Measurements from ENCODE around the gene C11orf97.

C11orf97 gene

DNA sequence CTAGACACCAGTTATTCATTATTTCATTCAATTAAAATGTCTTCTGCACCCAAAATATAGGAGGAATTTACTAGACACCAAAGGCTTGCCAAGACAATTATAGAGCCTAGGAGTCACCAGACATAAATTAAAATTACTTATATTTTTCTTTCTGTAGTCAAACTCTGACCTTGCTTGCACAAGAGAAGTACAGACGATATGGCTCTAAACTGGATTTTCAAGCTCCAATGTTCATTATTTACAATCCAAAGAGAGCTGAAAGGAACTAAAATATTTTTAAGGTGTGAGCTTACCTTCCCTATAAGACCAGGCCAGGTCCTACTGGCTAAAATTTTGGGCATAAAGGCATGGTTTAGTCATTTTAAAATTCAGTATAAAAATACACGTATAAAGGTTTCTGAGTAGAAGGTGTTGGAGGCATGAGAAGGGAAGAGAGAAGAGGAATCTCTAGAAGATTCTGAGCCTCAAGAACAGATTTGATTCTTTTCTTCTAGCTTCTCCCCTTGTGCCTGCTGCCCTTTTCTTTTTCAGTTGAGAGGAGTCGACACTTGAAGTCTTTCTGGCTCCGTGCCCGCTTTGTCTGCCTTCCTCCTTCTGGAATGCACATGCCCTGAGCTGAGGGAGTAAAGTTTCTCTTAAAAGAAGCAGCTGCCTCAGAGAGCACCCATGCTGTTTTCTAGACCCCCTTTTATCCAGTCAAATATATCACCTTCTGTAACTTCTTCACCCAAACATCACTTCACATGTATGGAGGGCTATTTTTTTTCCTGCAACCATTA, 13.5 kb downstream of the C11orf97 start:
- TF ChIP-seq, protein P1, sequence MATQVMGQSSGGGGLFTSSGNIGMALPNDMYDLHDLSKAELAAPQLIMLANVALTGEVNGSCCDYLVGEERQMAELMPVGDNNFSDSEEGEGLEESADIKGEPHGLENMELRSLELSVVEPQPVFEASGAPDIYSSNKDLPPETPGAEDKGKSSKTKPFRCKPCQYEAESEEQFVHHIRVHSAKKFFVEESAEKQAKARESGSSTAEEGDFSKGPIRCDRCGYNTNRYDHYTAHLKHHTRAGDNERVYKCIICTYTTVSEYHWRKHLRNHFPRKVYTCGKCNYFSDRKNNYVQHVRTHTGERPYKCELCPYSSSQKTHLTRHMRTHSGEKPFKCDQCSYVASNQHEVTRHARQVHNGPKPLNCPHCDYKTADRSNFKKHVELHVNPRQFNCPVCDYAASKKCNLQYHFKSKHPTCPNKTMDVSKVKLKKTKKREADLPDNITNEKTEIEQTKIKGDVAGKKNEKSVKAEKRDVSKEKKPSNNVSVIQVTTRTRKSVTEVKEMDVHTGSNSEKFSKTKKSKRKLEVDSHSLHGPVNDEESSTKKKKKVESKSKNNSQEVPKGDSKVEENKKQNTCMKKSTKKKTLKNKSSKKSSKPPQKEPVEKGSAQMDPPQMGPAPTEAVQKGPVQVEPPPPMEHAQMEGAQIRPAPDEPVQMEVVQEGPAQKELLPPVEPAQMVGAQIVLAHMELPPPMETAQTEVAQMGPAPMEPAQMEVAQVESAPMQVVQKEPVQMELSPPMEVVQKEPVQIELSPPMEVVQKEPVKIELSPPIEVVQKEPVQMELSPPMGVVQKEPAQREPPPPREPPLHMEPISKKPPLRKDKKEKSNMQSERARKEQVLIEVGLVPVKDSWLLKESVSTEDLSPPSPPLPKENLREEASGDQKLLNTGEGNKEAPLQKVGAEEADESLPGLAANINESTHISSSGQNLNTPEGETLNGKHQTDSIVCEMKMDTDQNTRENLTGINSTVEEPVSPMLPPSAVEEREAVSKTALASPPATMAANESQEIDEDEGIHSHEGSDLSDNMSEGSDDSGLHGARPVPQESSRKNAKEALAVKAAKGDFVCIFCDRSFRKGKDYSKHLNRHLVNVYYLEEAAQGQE (IDR thresholded peaks at IDR 0.05; ENCODE audit: insufficient read depth in 1 of 2, low read depth in 2 of 2, low read length in 2 of 2): no peak
- no peak for TF ChIP-seq POLR2AphosphoS5 (IDR thresholded peaks at IDR 0.05; ENCODE audit: low read depth, low read length)
- TF ChIP-seq FOXP2 (optimal IDR thresholded peaks at IDR 0.05; ENCODE audit: borderline replicate concordance, extremely low read depth, extremely low read length, insufficient read depth): no peak
- no peak for TF ChIP-seq SIN3A (IDR thresholded peaks at IDR 0.05; ENCODE audit: borderline replicate concordance, insufficient read depth, low read length)
- TF ChIP-seq TAF1 (IDR thresholded peaks at IDR 0.05; ENCODE audit: borderline replicate concordance, insufficient read depth, low read length): no peak

DNA sequence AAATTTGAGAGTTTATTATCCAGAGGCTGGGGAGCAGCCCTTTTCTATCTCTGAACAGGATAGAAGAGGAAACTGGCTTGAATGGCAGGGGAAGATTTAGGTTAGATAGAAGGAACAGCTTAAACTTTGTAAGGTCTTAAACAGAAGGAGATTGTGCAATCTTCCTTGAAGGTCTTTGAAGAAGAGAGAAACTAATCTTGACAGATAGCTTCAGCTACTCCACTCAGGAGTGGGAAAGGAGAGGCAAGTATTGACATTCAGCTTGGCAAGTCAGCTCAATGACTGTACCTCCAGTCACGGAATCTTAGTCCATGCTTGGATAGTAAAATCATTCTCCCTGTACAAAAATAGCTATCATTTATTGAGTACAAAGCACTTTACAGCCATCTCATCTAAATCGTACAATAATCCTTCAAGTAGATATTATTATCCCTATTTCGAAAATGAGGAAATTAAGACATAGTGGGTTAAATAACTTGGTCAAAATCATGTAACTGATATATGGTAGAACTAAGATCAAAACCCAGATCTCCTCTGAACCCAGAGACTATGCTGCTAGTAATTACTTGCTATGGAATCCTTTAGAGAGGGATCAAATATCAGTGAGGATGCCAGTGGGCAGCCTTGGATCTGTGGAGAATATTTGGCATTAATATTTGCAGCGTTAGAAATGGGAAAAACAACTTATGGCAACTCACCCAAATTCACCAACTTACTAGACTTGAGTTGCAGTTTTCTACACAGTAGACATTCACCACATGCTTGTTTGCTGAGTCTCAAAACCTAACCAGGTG, 14.6 kb downstream of the C11orf97 start:
- TF ChIP-seq SIN3A (IDR thresholded peaks at IDR 0.05; ENCODE audit: borderline replicate concordance, insufficient read depth, low read length): no peak
- TF ChIP-seq POLR2AphosphoS5 (IDR thresholded peaks at IDR 0.05; ENCODE audit: low read depth, low read length): no peak
- no peak for TF ChIP-seq FOXP2 (optimal IDR thresholded peaks at IDR 0.05; ENCODE audit: borderline replicate concordance, extremely low read depth, extremely low read length, insufficient read depth)
- TF ChIP-seq, protein P1 (IDR thresholded peaks at IDR 0.05; ENCODE audit: insufficient read depth in 1 of 2, low read depth in 2 of 2, low read length in 2 of 2): no peak
- TF ChIP-seq TAF1 (IDR thresholded peaks at IDR 0.05; ENCODE audit: borderline replicate concordance, insufficient read depth, low read length): no peak

DNA sequence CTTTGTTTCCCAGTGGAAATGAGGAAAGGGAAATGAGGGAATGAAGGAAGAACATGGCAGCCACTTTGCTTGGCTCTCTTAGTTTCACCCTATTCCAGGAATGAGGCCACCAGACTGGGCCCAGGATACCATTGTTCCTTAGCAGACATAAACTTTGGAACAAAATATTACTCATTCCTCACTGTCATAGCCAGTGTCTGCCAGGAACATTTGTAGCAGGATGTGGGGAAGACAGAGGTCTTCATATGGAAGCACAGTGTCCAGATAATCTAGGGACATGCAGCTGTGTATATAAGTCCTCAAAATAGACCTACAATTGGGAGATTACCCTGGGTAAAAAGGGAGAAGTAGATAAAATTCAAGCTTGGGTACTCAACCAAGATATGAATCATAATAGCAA, 16.3 kb downstream of the C11orf97 start:
- no peak for TF ChIP-seq FOXP2 (optimal IDR thresholded peaks at IDR 0.05; ENCODE audit: borderline replicate concordance, extremely low read depth, extremely low read length, insufficient read depth)
- TF ChIP-seq, protein P1 (IDR thresholded peaks at IDR 0.05; ENCODE audit: insufficient read depth in 1 of 2, low read depth in 2 of 2, low read length in 2 of 2): no peak
- TF ChIP-seq TAF1 (IDR thresholded peaks at IDR 0.05; ENCODE audit: borderline replicate concordance, insufficient read depth, low read length): no peak
- TF ChIP-seq POLR2AphosphoS5 (IDR thresholded peaks at IDR 0.05; ENCODE audit: low read depth, low read length): no peak
- TF ChIP-seq SIN3A (IDR thresholded peaks at IDR 0.05; ENCODE audit: borderline replicate concordance, insufficient read depth, low read length): no peak

- TF ChIP-seq, protein P1 (IDR thresholded peaks at IDR 0.05; ENCODE audit: insufficient read depth in 1 of 2, low read depth in 2 of 2, low read length in 2 of 2): no peak
- no peak for TF ChIP-seq SIN3A (IDR thresholded peaks at IDR 0.05; ENCODE audit: borderline replicate concordance, insufficient read depth, low read length)
- TF ChIP-seq TAF1 (IDR thresholded peaks at IDR 0.05; ENCODE audit: borderline replicate concordance, insufficient read depth, low read length): no peak
- no peak for TF ChIP-seq FOXP2 (optimal IDR thresholded peaks at IDR 0.05; ENCODE audit: borderline replicate concordance, extremely low read depth, extremely low read length, insufficient read depth)
- TF ChIP-seq POLR2AphosphoS5 (IDR thresholded peaks at IDR 0.05; ENCODE audit: low read depth, low read length): no peak
Observed at GRCh38 chr11:94532211-94532610, 19.9 kb downstream of the C11orf97 start.

Measured in PFSK-1 (cell line).